Right cardiac atrium (tissue), 5 donors: Measurements from ENCODE around the gene RXRB. TPM values are rescaled to one million over a fixed set of nuclear protein-coding genes. Genes with fewer than 3 reads are reported as not detected.

Experiments used
- ATAC-seq, 2 donors: fragments of 200-7000 bp; cut with Tn5 transposase; one replicate each; pipeline versions ENCODE4 v1.8.0 to v1.9.1; 2020; ENCODE audit warnings: moderate library complexity in 2 of 2, mild to moderate bottlenecking in 1 of 2
- DNase-seq, 3 donors: peaks; one replicate each; pipeline ENCODE4 v3.0.0-alpha.2; 2020
- H3K27ac ChIP-seq: one replicate; pipeline ENCODE4 v1.5.1; 2013; ENCODE audit warnings: mild to moderate bottlenecking, low read length, control low read depth, moderate library complexity
- H3K27me3 ChIP-seq: one replicate; pipeline ENCODE4 v1.6.1; 2013; ENCODE audit not compliant: control insufficient read depth, insufficient read depth
- H3K4me1 ChIP-seq: one replicate; pipeline ENCODE4 v1.6.1; 2013; ENCODE audit warnings: low read length; ENCODE audit not compliant: control insufficient read depth, insufficient read depth
- H3K4me3 ChIP-seq: one replicate; pipeline ENCODE4 v1.5.1; 2013; ENCODE audit warnings: low read length, control low read depth
- H3K9me3 ChIP-seq: one replicate; pipeline ENCODE4 v1.6.1; 2013; ENCODE audit warnings: low read length; ENCODE audit not compliant: control insufficient read depth
- WGBS: extraction: QIAGEN DNeasy Blood & Tissue Kit; methylation state at CpG from one replicate; pipeline ENCODE4 v1.1.7; 2013; 5-methylcytosine and 5-hydroxymethylcytosine counted together
- intact Hi-C, 4 donors: fragments of 100-400 bp; cut with DNase I; formaldehyde crosslinking; loops; one replicate each; pipeline versions ENCODE4 v1.11.0 to v1.14.0; 2022 to 2023
- polyA plus RNA-seq: library from polyadenylated mRNA; stranded (reverse); fragments of 200-250 nt; gene quantifications from one replicate; pipeline ENCODE4 v1.2.3, GENCODE V29; 2013
- total RNA-seq, 4 donors: library from RNA; stranded (reverse); fragmentation: NEBNext Ultra II Directional; extraction: Animal tissue kit (Norgen Biotek cat#: 25700); gene quantifications; one replicate each; pipeline ENCODE4 v1.2.1, GENCODE V29; 2021
- donor health status: healthy with polysubstance abuse.
- donor health status: DM: no; HTN: yes; CAD: no.
- donor health status: DM: no; HTN: no; CAD: no.
- donor health status: DM: no; HTN: yes; CAD: no; lungs with severe emphysema.
- donor health status: DM: yes; HTN: yes; CAD: no.

Gene RXRB
- total and polyA plus RNA-seq, 5 donors, result 31.7 to 44.8 (median 33.6) TPM

DNA sequence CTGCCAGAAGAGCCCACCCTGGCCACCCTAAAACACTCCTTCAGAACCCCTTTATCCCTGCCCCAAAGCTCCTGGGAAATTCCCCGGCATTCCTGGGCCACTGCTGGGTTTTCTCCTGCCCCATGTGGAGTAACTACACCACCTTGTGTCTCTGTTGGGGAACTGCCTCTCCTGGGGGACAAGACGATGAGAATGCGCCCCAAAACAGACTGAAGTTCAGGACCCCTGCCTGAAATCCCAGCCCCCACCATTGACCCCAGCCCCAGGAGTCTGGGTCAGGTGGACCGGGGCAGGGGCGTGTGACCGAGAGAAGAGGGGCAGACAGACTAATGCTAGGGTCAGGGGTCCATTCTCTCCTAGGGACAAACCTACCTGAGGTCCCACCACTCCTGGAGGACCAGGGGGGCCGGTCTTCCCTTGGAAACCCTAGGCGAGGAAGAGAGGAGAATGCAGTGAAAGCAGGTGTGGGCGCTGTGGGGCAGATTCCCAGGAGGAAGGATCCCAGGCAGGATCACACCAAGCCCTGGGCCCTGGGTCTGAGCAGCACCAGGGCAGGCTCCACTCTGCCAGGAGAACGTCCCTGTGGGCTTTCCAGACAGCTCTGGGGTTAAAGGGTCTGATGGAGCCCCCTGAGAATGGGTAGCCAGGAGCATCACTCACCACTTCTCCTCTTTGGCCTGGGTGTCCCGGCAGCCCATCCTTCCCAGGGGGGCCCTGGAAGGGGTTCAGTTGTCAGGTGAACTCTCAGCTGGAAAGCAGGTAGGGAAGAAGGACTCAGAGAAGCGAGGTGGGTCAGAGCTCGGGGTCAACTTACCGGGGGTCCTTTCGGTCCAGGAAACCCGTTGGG, 27.6 kb downstream of the RXRB start:
- Histone ChIP-seq H3K27ac (no peak overlapping the region), H3K9me3 (no peaks in the 10 kb centered on the region), H3K4me1 (no peaks in the 10 kb centered on the region), H3K27me3 (no peaks in the 10 kb centered on the region), H3K4me3 (no peak overlapping the region)
- no peak for ATAC-seq
- 73% methylated on average over 16 of the region's 16 CpGs for WGBS
- intact Hi-C loops, result loop anchor here in 2 of 4 donors (5.0 to 10.0 kb wide), 2 partner anchors 69 to 72 kb away; no protein-coding TSS in a partner anchor
- peak; percentile 8 to 30 (median 14) for DNase-seq

DNA sequence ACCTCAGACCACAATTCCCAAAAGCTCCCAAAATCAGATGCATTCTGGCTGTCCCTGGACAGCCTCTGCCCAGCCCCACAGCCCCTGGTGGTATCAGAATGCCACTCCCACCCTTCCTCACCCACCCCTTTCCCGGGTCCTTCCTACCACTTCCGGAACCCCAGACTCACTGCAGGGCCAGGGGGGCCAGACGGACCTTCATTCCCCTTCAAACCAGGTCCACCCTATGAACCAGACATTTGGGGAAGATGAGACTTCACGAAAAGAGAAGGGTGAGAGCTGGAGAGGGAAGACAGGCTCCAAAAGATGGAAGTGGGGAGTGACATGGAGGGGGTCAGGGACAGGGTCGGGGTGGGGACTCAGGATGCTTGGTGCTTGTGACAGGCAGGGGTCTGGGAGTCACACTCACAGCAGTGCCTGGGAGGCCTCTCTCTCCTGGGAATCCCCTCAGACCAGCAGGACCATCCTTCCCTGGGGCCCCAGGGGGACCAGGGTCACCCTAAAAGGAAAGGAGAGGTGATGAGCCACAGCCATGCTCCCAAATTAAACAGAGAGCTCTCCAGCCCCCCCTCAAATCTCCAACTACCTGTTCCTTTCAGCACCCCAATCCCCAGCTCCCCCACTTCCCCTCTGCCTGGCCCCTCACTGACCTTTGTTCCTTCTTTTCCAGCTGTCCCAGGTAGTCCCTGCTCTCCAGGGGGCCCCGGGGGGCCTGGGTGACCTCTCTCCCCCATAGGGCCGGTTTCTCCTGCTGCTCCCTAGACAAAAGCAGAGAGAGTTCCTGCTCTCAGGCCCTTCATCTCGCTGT, 28.4 kb downstream of the RXRB start:
- 73% methylated on average over 8 of the region's 8 CpGs for WGBS
- intact Hi-C loops, result loop anchor here in 2 of 4 donors (5.0 to 10.0 kb wide), 2 partner anchors 70 to 73 kb away; no protein-coding TSS in a partner anchor
- Histone ChIP-seq H3K4me1 (no peaks in the 10 kb centered on the region), H3K4me3 (no peak overlapping the region), H3K9me3 (no peaks in the 10 kb centered on the region), H3K27me3 (no peaks in the 10 kb centered on the region), H3K27ac (no peak overlapping the region)
- no peak for ATAC-seq
- peak in 2 of 3 donors; percentile 10 to 11 for DNase-seq

DNA sequence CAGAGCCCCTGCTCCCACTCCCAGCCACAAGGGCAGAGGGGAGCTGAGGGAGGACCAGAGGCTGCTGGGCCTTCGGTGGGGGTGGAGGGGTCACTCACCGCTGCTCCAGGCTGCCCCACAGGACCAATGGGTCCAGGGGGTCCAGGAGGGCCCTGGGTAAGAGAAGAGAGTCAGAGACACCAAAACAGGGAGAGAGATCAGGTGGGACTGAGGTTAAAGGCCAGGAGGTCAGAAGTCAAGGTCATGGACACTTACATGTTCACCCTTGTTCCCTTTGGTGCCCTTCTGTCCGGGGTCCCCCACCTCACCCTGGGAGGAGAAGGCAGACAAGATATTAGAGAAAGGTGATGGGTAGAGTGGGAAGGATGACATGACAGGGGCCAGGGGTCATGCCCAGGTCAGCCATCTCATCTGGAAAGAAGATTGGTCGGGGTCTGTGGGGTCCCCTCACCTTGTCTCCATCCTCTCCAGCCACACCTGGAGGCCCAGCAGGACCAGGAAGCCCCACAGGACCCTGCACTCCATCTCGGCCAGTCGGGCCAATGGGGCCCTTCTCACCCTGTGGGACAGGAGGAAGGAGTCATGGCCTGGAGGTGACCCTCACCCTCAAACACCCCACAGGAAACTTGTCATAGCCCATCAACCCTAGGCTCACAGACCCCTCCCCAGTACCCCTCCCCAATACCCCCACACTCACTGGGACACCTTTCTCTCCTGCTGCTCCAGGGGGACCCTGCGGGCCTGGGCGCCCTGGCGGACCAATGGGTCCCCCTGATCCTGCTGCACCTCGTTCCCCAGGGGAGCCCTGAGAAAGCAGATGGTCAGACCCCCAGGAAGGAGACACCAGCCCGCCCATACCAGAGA, 29.2 kb downstream of the RXRB start:
- ATAC-seq (no peak), DNase-seq (peak; percentile 10 to 30 (median 29))
- Histone ChIP-seq H3K27me3 (no peaks in the 10 kb centered on the region), H3K4me3 (no peak overlapping the region), H3K9me3 (no peaks in the 10 kb centered on the region), H3K27ac (no peak overlapping the region), H3K4me1 (no peaks in the 10 kb centered on the region)
- intact Hi-C loops, result loop anchor here in 2 of 4 donors (5.0 to 10.0 kb wide), 2 partner anchors 71 to 74 kb away; no protein-coding TSS in a partner anchor
- WGBS, result 90% methylated on average over 11 of the region's 11 CpGs

DNA sequence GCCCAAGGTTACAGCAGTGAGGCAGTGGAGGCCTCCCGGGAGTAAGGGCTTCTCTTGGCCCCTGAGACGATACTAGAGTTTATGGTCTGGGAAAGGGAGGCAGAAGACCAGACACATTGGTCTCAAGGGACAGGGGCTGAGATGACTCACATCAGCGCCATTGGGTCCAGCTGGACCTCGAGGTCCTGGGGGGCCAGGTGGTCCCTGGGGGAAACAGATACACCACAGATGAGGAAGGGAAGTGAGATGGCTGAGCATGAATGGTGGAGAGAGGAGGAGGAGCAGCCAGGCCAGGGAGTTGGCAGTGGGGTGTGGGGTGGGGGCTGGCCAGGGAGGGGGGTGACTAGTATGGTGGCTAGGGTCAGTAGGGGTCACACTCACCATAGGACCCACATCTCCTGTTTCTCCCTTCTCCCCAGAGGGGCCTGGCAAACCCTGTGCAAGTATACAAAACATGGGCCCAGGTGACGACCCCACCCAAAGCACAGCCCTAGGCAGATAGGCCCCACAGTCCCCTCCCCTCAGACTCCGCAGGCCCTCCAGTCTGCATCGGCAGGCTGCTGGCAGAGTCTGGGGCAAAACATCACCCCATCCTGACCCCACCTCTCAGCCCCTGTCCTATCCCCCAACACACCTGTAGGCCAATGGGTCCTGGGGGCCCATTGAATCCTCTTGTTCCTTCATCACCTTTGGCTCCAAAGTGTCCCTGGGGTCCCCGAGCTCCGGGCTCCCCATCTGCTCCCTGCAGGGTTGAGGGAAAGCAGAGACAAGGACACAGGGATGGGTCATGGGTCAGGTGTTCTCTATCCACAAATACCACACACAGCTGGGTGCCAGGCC, 30.1 kb downstream of the RXRB start:
- WGBS, result 86% methylated on average over 9 of the region's 9 CpGs
- ATAC-seq (no peak), DNase-seq (peak in 2 of 3 donors; percentile 11 to 28)
- Histone ChIP-seq H3K27ac (no peak overlapping the region), H3K4me3 (no peak overlapping the region), H3K4me1 (no peaks in the 10 kb centered on the region), H3K9me3 (no peaks in the 10 kb centered on the region), H3K27me3 (no peaks in the 10 kb centered on the region)
- intact Hi-C loops, result loop anchor here in 2 of 4 donors (5.0 to 10.0 kb wide), 2 partner anchors 72 to 74 kb away; no protein-coding TSS in a partner anchor

DNA sequence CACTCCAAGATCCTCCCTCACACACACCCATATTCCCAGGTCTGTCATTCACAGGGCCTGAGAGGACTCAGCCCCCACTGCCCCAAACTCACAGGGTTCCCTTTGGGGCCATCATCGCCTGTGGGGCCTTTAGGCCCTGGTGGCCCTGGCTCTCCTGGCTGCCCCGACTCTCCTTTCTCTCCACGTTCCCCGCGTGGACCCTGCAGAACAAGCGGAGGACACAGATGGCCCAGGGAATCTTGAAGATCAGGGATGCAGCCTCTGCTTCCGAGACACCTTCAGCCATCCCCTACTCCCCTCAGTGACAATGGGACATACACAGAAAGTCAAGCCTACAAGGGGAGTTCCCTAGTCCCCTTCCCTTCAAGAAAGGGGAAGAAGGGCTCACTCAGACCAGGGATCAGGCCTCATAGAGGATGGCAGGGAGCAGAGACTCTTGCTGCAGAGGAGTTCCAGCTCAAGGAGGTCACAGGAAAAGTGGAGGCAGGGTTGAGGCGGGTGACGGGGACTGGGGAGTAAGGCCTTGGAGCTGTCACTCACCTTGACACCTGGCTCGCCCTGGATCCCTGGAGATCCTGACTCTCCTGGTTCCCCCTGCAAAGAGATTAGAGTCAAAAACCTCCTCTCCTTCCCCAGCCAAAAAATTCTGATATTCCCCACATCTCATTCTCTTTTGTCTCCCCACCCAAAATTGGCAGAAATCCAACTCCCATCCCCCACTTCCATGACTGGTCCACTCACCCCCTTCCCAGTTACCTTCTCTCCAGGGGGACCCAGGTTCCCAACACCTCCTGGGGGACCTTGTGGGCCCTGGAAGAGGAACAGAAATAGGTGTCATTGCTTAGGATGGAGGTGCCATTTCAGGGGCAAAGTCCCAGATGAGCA, 30.9 kb downstream of the RXRB start:
- no peaks in the 10 kb centered on the region for H3K27me3 ChIP-seq
- intact Hi-C loops, result loop anchor here in 2 of 4 donors (5.0 to 10.0 kb wide), 2 partner anchors 73 to 75 kb away; no protein-coding TSS in a partner anchor

DNA sequence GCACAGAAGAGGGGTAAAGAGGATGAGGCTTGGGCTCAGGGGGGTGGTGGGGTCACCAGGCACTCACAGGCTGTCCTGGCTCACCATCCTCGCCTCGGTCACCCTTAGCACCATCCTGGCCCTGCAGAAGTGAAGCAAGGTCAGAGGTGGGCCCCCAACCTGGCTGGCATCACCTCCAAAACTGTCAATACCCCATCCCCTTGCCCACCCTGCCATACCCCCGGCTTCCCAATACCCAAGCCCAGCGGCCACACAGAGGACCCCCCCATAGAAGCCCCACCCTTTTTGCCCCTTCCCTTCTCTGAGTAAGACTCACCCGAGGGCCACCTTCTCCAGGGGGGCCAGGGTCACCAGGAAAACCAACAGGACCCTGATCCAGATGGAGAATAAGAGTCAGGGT, 31.8 kb downstream of the RXRB start:
- Histone ChIP-seq H3K27ac (no peak overlapping the region), H3K4me1 (no peaks in the 10 kb centered on the region), H3K9me3 (no peaks in the 10 kb centered on the region), H3K4me3 (no peak overlapping the region), H3K27me3 (no peaks in the 10 kb centered on the region)
- ATAC-seq, result no peak
- DNase-seq, result peak in 1 of 3 donors; percentile 18
- intact Hi-C loops, result no loop called here
- 71% methylated on average over 5 of the region's 5 CpGs for WGBS

More for the DNA sequence above, 30.9 kb downstream of the RXRB start:
- H3K27ac ChIP-seq, result no peak overlapping the region
- WGBS, result 93% methylated on average over 10 of the region's 10 CpGs
- no peaks in the 10 kb centered on the region for H3K9me3 ChIP-seq
- no peaks in the 10 kb centered on the region for H3K4me1 ChIP-seq
- DNase-seq, result peak in 2 of 3 donors; percentile 11 to 19
- H3K4me3 ChIP-seq, result no peak overlapping the region
- ATAC-seq, result no peak

DNA sequence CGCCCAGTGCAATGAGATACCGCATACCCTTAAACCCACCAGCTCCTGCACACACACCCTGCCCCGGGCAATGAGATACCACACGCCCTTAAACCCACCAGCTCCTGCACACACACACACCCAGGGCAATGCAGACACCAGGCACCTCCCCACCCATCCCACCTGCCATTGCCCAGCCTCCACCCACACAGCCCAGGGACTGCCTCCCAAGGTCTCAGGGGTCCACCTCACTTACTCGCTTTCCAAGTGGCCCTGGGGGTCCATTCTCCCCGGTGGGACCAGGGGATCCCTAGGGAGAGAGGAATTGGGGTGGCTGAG, 32.2 kb downstream of the RXRB start:
- no peak for ATAC-seq
- intact Hi-C loops, result no loop called here
- DNase-seq, result no peak
- WGBS, result 81% methylated on average over 6 of the region's 6 CpGs
- Histone ChIP-seq H3K4me3 (no peak overlapping the region), H3K27me3 (no peaks in the 10 kb centered on the region), H3K27ac (no peak overlapping the region), H3K9me3 (no peaks in the 10 kb centered on the region), H3K4me1 (no peaks in the 10 kb centered on the region)

DNA sequence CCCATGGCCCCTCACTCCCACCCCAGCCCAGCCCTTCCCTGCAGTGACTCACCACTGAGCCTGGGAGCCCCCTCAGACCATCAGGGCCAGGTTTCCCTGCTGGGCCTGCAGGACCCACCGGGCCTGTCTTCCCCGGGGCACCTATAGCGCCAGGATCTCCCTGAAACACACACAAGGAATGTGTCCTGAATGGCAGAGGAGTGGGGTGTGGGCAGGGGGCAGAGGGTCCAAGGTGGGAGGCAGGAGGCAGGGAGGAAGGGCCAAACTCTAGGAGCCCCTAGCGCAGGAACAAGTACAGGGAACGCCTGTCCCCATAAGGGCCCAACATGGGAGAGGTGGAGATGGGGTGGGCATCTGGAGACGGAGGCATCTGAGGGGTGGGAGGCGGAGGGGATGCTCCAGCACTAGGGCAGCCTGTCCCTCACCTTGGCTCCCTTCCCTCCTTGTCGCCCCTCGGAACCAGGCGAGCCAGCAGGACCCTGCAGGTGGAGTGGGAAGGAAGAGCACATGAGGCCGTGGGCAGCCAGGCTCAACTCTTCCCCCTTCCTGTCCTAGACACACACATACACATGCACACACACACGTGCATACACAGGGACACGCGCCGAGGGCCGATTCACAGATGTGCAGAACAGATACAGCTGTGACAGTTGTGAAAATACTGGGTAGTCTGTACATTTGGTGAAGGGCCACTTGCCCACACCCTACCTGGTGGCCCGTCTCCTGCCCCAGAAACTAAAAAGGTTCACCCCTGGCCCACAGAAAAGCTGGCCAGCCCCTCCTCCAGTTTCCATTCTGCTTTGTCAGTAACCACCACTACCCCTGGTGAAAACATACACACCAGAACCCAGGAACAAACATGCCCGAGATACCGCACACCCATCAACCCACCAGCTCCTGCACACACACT, 32.8 kb downstream of the RXRB start:
- H3K9me3 ChIP-seq, result no peaks in the 10 kb centered on the region
- no peak overlapping the region for H3K4me3 ChIP-seq
- H3K27me3 ChIP-seq, result no peaks in the 10 kb centered on the region
- no peaks in the 10 kb centered on the region for H3K4me1 ChIP-seq
- ATAC-seq (no peak), DNase-seq (peak in 1 of 3 donors; percentile 31)
- no peak overlapping the region for H3K27ac ChIP-seq
- intact Hi-C loops, result no loop called here
- 91% methylated on average over 19 of the region's 19 CpGs for WGBS
